HG02870 (cell line): ENCODE data around the gene ENC1.

Experiments
- ATAC-seq: cut with Tn5 transposase; IDR thresholded peaks from one replicate; pipeline ENCODE4 v1.9.1; 2021; ENCODE audit warnings: mild to moderate bottlenecking, moderate library complexity; ENCODE audit not compliant: unreplicated experiment

The ENC1 gene

DNA sequence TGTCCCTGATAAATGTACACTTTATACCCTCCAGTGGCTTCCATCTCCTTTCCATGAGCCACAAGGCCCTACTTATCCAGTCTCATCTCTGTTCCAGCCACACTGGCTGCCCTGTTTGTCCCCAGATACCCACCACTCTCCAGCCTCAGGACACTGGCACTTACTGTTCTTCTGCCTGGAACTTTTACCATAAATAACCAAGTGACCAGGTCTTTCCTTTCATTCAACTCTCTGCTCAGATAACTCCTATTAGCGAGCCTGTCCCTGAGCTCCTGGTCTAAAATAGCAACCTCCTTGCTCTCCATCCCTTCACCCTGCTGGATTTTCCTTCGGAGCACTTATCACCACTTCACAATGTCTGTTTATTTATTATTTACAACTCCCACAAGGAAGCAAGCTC is 16.6 kb upstream of the ENC1 start:
- ATAC-seq = no peak

DNA sequence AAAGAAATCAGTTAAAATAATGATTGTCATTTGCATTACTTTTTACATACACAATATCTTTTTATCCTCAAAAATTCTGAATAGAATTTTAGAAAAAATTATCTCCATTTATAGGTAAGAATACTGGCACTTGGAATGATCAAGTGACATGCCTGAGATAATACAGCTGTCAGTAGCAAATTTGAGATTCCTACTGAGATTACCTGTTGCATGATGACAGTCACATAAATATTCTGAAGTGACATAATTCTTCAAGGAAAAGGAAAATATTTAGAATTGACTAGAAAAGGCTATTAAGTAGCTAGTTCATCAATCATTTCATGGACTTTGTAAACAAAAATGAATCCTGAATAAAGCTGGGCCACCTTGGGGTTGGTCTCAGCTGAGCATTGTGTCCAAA is 15.2 kb upstream of the ENC1 start:
- no peak for ATAC-seq

- no peak for ATAC-seq
Observed at GRCh38 chr5:74655206-74655605, 14.7 kb upstream of the ENC1 start.

DNA sequence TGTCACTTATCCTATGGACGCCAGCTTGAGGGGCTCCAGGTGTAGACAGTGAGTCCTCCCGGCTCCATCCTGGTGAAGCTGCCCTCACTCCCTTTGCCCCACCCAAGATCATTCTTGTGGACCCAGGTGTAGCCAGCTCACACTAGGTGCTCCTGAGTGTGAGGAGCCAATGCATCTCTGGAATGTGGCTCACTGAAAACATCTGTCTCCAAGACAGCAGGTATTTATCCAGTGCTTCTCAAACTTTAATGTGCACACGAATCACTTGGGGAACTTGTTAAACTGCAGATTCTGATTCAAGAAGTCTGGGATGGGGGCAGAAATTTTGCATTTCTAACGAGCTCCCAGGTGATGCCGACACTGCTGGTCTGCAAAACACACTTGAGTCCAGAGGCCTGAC is 13.5 kb upstream of the ENC1 start:
- no peak for ATAC-seq

GRCh38 chr5:74652576-74652975 is 12.0 kb upstream of the ENC1 start:
- ATAC-seq = no peak

DNA sequence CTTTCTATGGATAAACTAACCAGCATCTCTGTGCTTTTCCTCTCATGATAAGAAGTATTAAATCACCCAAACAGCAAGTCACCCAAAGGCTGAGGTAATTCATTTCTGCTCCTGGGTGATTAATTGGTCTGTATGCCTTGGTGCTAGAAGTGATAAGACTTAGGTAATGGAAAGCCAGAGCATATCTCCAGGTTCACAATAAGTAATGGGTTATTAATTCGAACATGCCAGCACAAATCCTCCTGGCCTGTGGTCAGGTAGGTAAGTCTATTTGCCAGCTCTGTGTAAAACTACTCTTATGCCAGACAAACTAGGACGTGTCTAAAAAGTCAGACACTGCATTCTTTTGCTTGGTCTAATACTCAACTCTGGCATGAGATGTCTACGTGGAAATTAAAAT is 11.2 kb upstream of the ENC1 start:
- no peak for ATAC-seq

DNA sequence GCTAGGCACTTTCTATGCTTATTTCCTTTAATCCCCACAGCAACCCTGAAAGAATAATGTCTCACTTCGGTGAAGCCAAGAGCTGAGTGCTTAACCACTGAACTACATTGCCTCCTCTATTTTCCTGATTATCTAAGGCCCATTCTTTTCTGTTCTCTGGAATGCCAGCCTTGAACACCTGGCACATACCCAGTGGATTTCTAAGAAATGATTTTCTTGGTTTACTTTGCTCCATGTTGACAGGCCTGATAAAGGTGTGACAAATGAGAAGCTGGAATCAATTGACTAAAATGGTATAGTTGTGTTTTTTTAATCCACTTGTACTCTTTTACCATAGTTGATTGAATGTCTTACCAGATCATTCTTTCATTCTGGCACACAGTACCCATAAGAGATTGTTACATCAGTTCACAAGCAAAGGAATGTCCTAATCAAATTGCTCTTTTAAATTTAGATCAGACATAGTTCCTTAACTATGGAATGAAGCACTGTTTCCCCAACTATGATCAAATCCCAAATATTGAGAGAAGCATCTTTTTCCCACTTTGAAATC is 9.0 kb upstream of the ENC1 start:
- ATAC-seq = no peak

DNA sequence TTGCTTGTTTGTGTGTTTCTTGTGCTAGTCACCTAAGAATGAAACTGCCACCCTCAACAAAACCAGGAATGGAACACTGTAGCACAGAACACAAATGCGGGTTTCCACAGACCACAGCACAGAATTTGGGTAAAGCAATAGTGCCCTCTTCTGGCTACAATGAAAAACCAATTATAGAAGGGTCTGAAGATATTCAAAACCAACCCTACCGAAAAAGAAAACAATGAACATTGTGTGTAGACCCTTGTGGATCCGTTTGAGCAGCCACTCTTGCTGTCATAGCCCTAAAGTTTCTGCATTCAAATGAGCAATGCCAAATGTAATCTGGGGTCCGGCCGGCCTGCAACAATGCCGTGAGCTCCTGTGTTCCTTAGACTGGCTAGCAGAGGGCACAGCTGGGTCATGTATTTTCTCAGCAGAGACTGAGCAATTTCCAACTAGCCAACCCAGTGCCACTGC is 8.3 kb upstream of the ENC1 start:
- no peak for ATAC-seq

DNA sequence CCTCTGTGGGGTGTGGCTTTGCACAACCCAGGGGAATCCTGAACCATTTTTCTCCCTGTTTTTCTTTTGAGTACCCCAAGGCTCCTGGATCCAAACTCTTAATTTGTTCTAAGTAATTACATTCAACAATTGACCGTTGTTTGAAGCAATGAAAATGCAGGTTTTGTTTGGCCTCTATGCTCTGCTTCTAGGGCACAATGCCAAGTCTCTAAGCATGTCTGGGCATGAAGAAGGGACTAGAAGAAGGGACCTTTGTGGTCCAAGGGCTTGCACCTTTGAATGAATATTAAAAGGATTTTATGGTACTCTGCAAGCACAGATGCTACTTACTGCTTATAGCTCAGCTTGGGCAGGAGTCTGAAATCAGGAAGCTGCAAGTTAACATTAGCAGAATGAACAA is 6.6 kb upstream of the ENC1 start:
- ATAC-seq = no peak

DNA sequence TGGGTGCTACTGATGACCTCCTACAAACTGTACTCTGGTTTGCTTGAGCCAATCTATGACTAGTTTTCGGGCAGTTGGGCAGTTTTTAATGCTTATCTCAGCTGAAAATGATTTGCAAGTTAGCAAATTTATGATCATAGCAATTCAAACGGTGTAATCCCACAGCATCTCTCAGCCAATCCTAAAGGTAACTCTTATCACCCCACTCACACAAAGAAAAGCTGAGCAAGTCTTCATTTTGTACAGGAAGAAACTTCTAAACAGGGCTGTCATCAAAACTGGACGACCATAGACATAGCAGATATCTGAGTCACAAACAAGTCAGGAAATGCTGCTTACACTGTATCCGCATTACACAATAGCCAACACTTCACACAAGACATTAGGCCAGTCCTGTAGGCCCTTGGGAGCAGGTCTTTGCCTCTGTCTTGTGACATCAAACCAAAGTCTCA is 2.6 kb upstream of the ENC1 start:
- no peak for ATAC-seq

DNA sequence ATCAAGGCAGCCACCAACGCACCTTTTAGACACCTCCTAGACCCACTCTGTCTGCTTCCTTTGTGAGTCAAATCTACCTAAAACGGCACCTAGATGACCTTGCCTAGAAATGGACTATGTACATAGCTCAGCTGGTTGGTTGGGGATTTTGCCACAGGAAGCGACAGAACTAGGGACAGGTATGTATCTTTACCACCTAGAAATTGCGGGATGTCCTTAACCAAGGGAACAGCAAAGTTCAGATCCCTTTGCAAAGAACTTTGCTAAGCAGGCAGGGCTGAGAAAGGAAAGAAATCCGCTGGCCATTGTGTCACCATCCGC is 2.0 kb upstream of the ENC1 start:
- no peak for ATAC-seq

- no peak for ATAC-seq
Observed at GRCh38 chr5:74641735-74642542, 1.4 kb upstream of the ENC1 start.

- ATAC-seq = no peak
Observed at GRCh38 chr5:74640954-74641734, 616 bp upstream of the ENC1 start.

DNA sequence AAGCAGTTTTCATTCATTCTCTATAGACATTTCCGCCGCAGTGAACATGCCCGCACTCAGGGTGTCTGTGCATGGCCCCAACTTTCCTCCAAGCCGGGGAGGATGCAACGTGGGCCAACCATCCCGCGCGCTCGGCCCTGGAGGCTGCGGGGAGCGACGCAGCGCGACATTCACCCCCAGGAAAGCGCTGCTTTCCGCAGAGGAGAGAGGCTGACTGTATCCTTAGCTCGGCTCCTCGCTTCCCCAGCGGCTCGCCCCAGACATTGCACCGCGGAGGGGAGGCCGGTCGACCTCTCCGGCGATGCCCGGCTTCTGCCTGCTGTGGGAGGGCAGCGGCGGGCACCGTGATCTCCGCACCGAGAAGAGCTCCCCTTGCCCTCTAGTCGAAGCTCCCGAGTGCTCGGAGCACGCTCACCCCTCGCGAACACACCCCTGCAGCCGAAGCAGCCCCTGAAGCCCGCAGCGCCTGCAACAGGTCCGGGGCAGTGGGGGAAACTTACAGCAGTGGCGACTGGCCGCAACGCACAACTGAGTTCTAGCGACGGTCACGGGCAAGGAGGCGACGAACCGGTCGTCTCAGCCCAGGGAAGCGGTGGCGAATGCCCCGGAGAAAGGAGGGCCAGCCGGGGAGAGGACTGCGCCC is 600 bp downstream of the ENC1 start:
- ATAC-seq = no peak

GRCh38 chr5:74638970-74639806 is 1.3 kb downstream of the ENC1 start:
- ATAC-seq = peak; percentile 49

DNA sequence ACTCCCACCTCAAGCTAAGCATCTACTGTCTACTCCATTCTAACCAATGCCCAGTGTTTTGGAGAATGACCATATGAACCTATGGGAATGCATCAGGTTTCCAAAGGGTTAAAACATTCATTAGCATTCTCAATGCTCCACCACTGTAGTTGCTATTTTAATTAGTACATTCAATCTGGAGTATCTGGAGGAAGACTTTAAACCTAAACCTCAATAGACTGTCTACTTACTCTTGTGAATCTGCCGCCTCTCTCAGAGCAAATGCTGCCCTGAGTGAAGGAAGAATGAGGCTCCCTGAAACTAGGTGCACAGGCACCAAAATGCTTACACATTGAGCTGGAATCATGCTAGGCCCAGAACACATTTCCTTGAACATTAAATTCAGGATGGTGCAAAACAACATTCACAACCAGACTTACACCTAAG is 2.0 kb downstream of the ENC1 start:
- ATAC-seq = no peak

DNA sequence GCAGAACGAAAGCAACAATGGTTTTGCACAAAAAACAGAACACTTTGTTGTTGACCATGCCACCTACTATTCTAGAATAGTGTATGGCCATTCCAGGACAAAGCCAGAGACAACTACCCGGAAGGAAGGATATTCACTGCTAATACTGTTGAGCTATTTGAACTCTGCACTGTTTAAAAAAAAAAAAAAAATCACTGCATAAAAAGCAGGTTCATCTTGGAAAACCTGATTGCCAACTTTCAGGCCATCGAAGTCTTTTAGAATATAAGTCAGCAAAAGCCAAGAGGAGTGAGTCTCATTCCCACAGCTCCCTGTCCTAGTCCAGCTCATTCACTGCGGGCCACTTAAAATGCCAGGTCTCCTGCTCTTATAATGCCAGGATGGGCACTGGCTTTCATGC is 4.0 kb downstream of the ENC1 start:
- ATAC-seq = no peak

DNA sequence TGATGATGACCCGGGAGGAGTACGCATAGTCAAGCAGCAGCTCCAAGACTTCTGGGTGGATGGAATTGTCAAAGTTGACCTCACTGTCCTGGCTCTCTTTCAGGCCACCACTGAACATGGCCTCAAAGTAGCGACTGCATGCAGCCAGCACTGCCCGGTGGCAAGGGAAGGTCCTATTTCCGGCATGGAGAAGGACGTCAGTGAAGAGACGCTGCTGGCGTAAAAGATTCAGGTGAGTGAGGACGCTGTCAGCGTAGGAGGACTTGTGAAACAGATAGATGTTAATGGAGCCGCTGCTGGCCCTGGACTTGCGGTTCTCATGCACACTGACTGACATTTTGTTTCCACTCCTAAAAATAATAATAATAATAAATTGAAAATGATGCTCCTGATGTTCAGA is 4.4 kb downstream of the ENC1 start:
- ATAC-seq = no peak

- no peak for ATAC-seq
Observed at GRCh38 chr5:74634611-74635286, 5.8 kb downstream of the ENC1 start.

DNA sequence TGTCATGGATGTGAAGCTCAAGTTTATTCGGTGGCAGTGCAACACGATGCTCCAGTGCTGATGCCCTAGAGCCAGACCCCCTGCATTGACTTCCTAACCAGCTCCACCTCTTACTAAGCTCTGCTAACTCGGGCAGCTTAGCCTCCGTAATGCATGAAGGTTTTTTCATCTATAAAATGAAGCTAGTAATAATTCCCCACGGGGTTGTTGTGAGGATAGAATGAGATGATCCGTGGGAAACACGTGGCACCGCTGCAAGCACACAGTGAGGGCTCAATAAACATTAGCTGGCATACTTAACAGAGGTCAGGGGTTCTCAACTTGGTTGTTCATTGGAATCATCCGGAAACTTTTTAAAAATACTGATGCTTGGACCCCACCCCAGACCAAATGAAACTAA is 6.8 kb downstream of the ENC1 start:
- no peak for ATAC-seq
